Measurements from ENCODE around the gene CFAP119.

Gene CFAP119

DNA sequence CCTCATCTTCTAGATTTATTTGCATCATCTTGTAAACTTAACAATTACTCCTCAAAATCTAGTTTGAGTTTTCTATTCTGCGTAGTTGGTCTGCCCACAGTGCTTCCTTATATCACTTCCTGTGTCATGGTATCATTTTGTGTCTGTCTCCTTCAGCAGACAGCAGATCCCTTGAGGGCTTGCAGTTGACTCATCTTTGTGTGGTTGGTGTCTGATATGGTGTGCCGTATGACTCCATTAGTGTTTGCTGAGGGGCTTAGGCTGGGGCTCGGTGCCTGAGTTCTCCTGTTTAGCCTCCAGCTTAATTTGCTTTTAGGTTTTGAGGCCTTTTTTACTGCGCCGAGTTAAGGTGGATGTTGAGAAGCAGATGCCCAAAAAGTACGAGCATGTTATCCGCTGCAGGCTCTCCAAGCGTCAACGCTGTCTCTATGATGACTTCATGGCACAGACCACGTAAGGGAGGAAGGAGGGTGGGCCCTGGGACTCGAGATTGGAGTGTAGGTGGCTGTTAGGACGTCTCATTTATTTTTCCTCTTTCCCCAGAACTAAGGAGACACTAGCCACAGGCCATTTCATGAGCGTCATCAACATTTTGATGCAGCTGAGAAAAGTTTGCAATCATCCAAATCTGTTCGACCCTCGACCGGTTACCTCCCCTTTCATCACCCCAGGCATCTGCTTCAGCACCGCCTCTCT, 46.0 kb downstream of the CFAP119 start:
- no peak for DNase-seq (ENCODE audit: low read depth)
- Histone ChIP-seq H3K36me3 (ENCODE audit: control insufficient read depth, insufficient read depth, low read length, severe bottlenecking) (peaks cover 87% of the 10 kb centered on the region), H3K4me3 (ENCODE audit: low read length) (no peak overlapping the region), H3K27me3 (replicated peaks; ENCODE audit: control insufficient read depth, insufficient read depth, low read length) (no peaks in the 10 kb centered on the region), H3K9me3 (ENCODE audit: control insufficient read depth, low read length) (no peaks in the 10 kb centered on the region), H3K4me1 (ENCODE audit: control insufficient read depth, insufficient read depth, low read length) (peaks cover 14% of the 10 kb centered on the region), H3K9ac (ENCODE audit: low read length) (peak overlapping the region; percentile 5)

DNA sequence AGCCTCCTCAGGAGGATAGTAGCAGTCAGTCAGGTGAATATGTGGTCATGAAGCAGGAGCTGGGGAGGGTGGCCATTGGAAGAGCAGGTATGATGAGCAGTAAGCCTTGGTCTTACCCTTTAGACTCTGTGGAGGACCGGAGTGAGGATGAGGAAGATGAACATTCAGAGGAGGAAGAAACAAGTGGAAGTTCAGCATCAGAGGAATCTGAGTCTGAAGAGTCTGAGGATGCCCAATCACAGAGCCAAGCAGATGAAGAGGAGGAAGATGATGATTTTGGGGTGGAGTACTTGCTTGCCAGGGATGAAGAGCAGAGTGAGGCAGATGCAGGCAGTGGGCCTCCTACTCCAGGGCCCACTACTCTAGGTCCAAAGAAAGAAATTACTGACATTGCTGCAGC, 50.1 kb downstream of the CFAP119 start:
- H3K4me1 ChIP-seq (ENCODE audit: control insufficient read depth, insufficient read depth, low read length) = peaks cover 13% of the 10 kb centered on the region
- H3K36me3 ChIP-seq (ENCODE audit: control insufficient read depth, insufficient read depth, low read length, severe bottlenecking) = peaks cover 93% of the 10 kb centered on the region
- H3K4me3 ChIP-seq (ENCODE audit: low read length) = no peak overlapping the region
- no peak for DNase-seq (ENCODE audit: low read depth)
- H3K9me3 ChIP-seq (ENCODE audit: control insufficient read depth, low read length) = no peaks in the 10 kb centered on the region
- no peak overlapping the region for H3K9ac ChIP-seq (ENCODE audit: low read length)
- H3K27me3 ChIP-seq (replicated peaks; ENCODE audit: control insufficient read depth, insufficient read depth, low read length) = no peaks in the 10 kb centered on the region

- Histone ChIP-seq H3K27me3 (replicated peaks; ENCODE audit: control insufficient read depth, insufficient read depth, low read length) (no peaks in the 10 kb centered on the region), H3K9ac (ENCODE audit: low read length) (no peak overlapping the region), H3K4me1 (ENCODE audit: control insufficient read depth, insufficient read depth, low read length) (peaks cover 12% of the 10 kb centered on the region), H3K4me3 (ENCODE audit: low read length) (no peak overlapping the region), H3K9me3 (ENCODE audit: control insufficient read depth, low read length) (no peaks in the 10 kb centered on the region), H3K36me3 (ENCODE audit: control insufficient read depth, insufficient read depth, low read length, severe bottlenecking) (peaks cover 93% of the 10 kb centered on the region)
- DNase-seq (ENCODE audit: low read depth) = no peak
Measured at GRCh38 chr16:30710971-30711370, 50.9 kb downstream of the CFAP119 start.

Data from adipocyte (in vitro differentiated cells).